WI38 (cell line): ENCODE results near the gene TRRAP.

Source experiments
- H3K4me3 ChIP-seq: 2 replicates; pipeline ENCODE4 v1.5.1; 2011; ENCODE audit warnings: low read depth, mild to moderate bottlenecking, control low read depth, low read length
- CTCF ChIP-seq: IDR thresholded peaks from 2 replicates; pipeline ENCODE4 v1.5.1; 2012; ENCODE audit warnings: low read depth, mild to moderate bottlenecking, control low read depth, low read length

TRRAP gene

GRCh38 chr7:98985945-98986344, 107.6 kb downstream of the TRRAP start:
- no peak overlapping the region for H3K4me3 ChIP-seq

GRCh38 chr7:98988641-98989040, 110.3 kb downstream of the TRRAP start:
- TF ChIP-seq CTCF, result no peak
- H3K4me3 ChIP-seq, result no peak overlapping the region

More at GRCh38 chr7:98985945-98986344, 107.6 kb downstream of the TRRAP start:
- TF ChIP-seq CTCF, result no peak

GRCh38 chr7:98990356-98990755, 112.0 kb downstream of the TRRAP start:
- no peak overlapping the region for H3K4me3 ChIP-seq
- TF ChIP-seq CTCF, result no peak

- no peak for TF ChIP-seq CTCF
- H3K4me3 ChIP-seq, result no peak overlapping the region
Measured at GRCh38 chr7:98991141-98991540, 112.8 kb downstream of the TRRAP start.

GRCh38 chr7:98992076-98992475, 113.7 kb downstream of the TRRAP start:
- no peak for TF ChIP-seq CTCF
- no peak overlapping the region for H3K4me3 ChIP-seq

GRCh38 chr7:98993024-98993897, 114.9 kb downstream of the TRRAP start:
- no peak overlapping the region for H3K4me3 ChIP-seq
- TF ChIP-seq CTCF, result no peak
